GM06990 (cell line): Measurements from ENCODE around the gene SCAF4.

Source experiments
- DNase-seq: peaks from one replicate; pipeline ENCODE4 v3.0.0-alpha.2; 2011; ENCODE audit not compliant: insufficient read length; ENCODE audit errors: extremely low read depth
- H3K27me3 ChIP-seq: replicated peaks from 2 replicates; pipeline ENCODE4 v1.6.0; 2011; ENCODE audit warnings: low read length; ENCODE audit not compliant: control insufficient read depth, insufficient read depth
- H3K36me3 ChIP-seq: 2 replicates; pipeline ENCODE4 v1.5.1; 2011; ENCODE audit warnings: low read length; ENCODE audit not compliant: control insufficient read depth, insufficient read depth
- H3K4me3 ChIP-seq: replicated peaks from 2 replicates; pipeline ENCODE4 v1.5.1; 2011; ENCODE audit warnings: low read depth, mild to moderate bottlenecking, control low read depth, low read length
- TF ChIP-seq, protein P1 (sequence below): IDR thresholded peaks from 2 replicates; pipeline ENCODE4 v1.5.1; 2011; ENCODE audit warnings: low read length, control low read depth, mild to moderate bottlenecking, inconsistent platforms; ENCODE audit not compliant: insufficient read depth, poor library complexity, severe bottlenecking

SCAF4 gene

DNA sequence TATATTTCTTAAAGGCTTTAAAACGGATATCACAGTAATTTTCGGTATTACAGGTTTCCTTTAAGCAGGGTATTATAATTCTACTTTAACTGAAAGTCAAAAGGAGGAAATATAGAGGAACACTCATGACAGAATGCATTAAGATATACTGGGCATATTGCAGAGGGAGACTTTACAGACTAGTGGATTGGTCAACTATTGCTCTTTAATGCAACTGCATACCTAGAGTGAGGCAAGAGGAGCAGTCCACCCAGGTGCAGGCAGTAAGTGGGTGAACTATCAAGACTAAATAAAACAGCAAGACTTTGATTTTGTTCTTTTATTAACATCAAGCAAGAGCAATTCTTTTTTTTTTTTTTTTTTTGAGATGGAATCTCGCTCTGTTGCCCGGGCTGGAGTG is 10.5 kb downstream of the SCAF4 start:
- Histone ChIP-seq H3K36me3 (no peaks in the 10 kb centered on the region; the same call in 1 of the 2 replicates), H3K4me3 (no peak overlapping the region), H3K27me3 (no peaks in the 10 kb centered on the region)
- no peak for DNase-seq
- TF ChIP-seq, protein P1, sequence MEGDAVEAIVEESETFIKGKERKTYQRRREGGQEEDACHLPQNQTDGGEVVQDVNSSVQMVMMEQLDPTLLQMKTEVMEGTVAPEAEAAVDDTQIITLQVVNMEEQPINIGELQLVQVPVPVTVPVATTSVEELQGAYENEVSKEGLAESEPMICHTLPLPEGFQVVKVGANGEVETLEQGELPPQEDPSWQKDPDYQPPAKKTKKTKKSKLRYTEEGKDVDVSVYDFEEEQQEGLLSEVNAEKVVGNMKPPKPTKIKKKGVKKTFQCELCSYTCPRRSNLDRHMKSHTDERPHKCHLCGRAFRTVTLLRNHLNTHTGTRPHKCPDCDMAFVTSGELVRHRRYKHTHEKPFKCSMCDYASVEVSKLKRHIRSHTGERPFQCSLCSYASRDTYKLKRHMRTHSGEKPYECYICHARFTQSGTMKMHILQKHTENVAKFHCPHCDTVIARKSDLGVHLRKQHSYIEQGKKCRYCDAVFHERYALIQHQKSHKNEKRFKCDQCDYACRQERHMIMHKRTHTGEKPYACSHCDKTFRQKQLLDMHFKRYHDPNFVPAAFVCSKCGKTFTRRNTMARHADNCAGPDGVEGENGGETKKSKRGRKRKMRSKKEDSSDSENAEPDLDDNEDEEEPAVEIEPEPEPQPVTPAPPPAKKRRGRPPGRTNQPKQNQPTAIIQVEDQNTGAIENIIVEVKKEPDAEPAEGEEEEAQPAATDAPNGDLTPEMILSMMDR = no peak

DNA sequence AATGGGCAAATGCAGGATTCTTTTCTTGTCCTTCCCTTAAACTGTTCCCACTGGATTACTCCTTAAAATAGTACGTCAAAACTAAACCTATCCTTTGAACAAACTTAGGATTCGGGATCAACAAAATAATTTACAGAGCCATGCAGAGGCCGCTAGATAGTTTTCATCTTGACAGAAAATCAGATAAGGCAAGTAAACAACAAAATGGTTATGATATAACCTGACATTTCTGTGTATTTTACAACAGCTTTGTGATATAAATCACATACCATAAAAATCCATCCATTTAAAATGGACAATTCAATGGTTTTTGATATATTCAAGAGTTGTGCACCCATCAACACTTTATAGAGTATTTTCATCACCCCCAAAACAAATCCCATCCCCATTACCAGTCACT is 11.2 kb downstream of the SCAF4 start:
- DNase-seq = no peak
- no peaks in the 10 kb centered on the region for H3K36me3 ChIP-seq
- TF ChIP-seq, protein P1 = no peak
- no peaks in the 10 kb centered on the region for H3K27me3 ChIP-seq
- no peak overlapping the region for H3K4me3 ChIP-seq

DNA sequence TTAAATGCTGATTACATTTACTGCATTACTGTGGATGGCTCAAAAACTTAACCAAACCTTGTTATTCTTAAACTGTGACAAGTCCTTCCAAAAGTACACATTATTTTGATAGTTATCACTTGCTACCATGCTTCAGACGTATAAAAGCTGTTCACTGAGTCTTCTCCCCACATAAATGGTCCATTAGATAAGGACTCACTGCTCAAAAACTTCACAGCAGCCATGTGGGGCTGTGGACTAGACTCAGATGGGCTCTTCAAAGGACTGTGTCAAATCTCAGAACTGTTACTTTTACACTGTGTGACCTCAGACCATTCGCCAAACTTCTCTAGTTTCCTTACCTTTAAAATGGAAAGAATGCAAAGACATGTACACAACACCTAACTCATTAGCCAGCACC is 11.6 kb downstream of the SCAF4 start:
- Histone ChIP-seq H3K4me3 (no peak overlapping the region), H3K36me3 (no peaks in the 10 kb centered on the region), H3K27me3 (no peaks in the 10 kb centered on the region)
- no peak for DNase-seq
- TF ChIP-seq, protein P1 = no peak

DNA sequence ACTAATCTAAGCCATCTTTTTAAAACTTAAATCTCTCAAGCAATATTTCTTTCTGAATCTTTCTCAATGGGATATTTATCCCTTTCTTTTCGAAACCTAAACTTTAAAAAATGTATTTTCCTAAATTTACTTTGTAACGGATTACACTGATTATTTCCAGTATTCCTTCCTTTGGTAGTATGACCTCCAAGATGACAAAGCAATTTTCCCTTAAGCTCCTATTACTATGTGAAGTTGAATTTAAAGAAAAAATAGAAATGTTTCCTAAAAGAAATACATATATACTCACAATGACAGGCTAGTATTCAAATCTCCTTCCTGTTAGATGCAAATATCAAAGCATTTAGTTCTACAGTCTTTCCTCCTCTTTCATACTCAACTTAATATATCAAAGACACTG is 15.8 kb downstream of the SCAF4 start:
- Histone ChIP-seq H3K4me3 (no peak overlapping the region), H3K36me3 (no peaks in the 10 kb centered on the region; the same call in 1 of the 2 replicates), H3K27me3 (no peaks in the 10 kb centered on the region)
- DNase-seq = no peak
- TF ChIP-seq, protein P1 = no peak

- DNase-seq = no peak
- H3K4me3 ChIP-seq = no peak overlapping the region
- TF ChIP-seq, protein P1 = no peak
- no peaks in the 10 kb centered on the region; the same call in 1 of the 2 replicates for H3K36me3 ChIP-seq
- no peaks in the 10 kb centered on the region for H3K27me3 ChIP-seq
Measured at GRCh38 chr21:31714741-31715365, 17.1 kb downstream of the SCAF4 start.
